GM12878 (cell line): ENCODE data around the gene SHC3. TPM values are rescaled to one million over a fixed set of nuclear protein-coding genes. Genes with fewer than 3 reads are reported as not detected.

Experiments used
- ATAC-seq: fragments of 200-7000 bp; cut with Tn5 transposase; 3 replicates; pipeline ENCODE4 v1.9.1; 2020; ENCODE audit warnings: mild to moderate bottlenecking, moderate library complexity
- BruUV-seq: library from RNA; stranded (reverse); fragments of 400-500 nt; replicated peaks from 2 replicates; lab custom pipeline; 2021; lab: Mats Ljungman, UMichigan
- CTCF ChIA-PET: fragments of 300-600 bp; sonication (Branson Sonifier 250); formaldehyde crosslinking; extraction: SDS; loops from one replicate; lab custom pipeline; 2021; ENCODE audit warnings: inconsistent platforms; lab: Yijun Ruan, JAX
- POLR2A ChIA-PET: fragments of 350-600 bp; formaldehyde crosslinking; extraction: SDS; loops from one replicate; lab custom pipeline; 2021; ENCODE audit warnings: inconsistent platforms; lab: Charles Lee
- RAD21 ChIA-PET: fragments of 300-600 bp; sonication (Branson Sonifier 250); formaldehyde crosslinking; loops from one replicate; lab custom pipeline; 2023; ENCODE audit warnings: antibody characterized with exemption; ENCODE audit not compliant: unreplicated experiment; lab: Charles Lee
- SMC1A ChIA-PET: fragments of 300-600 bp; sonication (Branson Sonifier 250); formaldehyde crosslinking; loops from one replicate; lab custom pipeline; 2023; ENCODE audit not compliant: unreplicated experiment, uncharacterized antibody; lab: Charles Lee
- DNase-seq: peaks from one replicate; pipeline ENCODE4 v3.0.0-alpha.2; 2011; ENCODE audit warnings: low read depth, low spot score
- FAIRE-seq: peaks from 3 replicates; lab custom pipeline; 2011; peaks lifted over from hg19 to GRCh38; lab: Jason Lieb, UNC
- H2AFZ ChIP-seq: 2 replicates; pipeline ENCODE4 v1.6.0; 2011; ENCODE audit warnings: low read depth, low read length, control low read depth; ENCODE audit not compliant: control insufficient read depth
- H3K27ac ChIP-seq: 2 replicates; pipeline ENCODE4 v1.5.1; 2011; ENCODE audit warnings: control low read depth; ENCODE audit not compliant: control insufficient read depth, insufficient read depth
- H3K27me3 ChIP-seq, 2 experiments: replicated peaks in 1 of 2; 2 replicates each; pipeline versions ENCODE4 v1.6.0 to v1.6.1; 2011; ENCODE audit warnings: low read length in 1 of 2; ENCODE audit not compliant: control insufficient read depth in 2 of 2, insufficient read depth in 2 of 2
- H3K36me3 ChIP-seq, 2 experiments: 2 replicates each; pipeline ENCODE4 v1.5.1; 2011; ENCODE audit warnings: low read length in 1 of 2; ENCODE audit not compliant: control insufficient read depth in 2 of 2, insufficient read depth in 2 of 2
- H3K4me1 ChIP-seq: 2 replicates; pipeline ENCODE4 v1.6.1; 2011; ENCODE audit warnings: mild to moderate bottlenecking, low read length, moderate library complexity, mixed read lengths; ENCODE audit not compliant: control insufficient read depth, insufficient read depth
- H3K4me2 ChIP-seq: 2 replicates; pipeline ENCODE4 v1.6.0; 2011; ENCODE audit warnings: control low read depth; ENCODE audit not compliant: control insufficient read depth, insufficient read depth
- H3K4me3 ChIP-seq: fragments of 200-600 bp; sonication (generic); 2 replicates; pipeline ENCODE4 v1.5.1; 2016
- H3K79me2 ChIP-seq: 2 replicates; pipeline ENCODE4 v1.6.0; 2011; ENCODE audit warnings: low read length; ENCODE audit not compliant: control insufficient read depth, insufficient read depth
- H3K9ac ChIP-seq: 2 replicates; pipeline ENCODE4 v1.8.0; 2011; ENCODE audit warnings: low read length, control low read depth, mixed read lengths; ENCODE audit not compliant: control insufficient read depth, insufficient read depth
- H3K9me3 ChIP-seq: replicated peaks from 3 replicates; pipeline ENCODE4 v1.5.1; 2011; ENCODE audit warnings: mild to moderate bottlenecking, low read length; ENCODE audit not compliant: control insufficient read depth, insufficient read depth
- H4K20me1 ChIP-seq: 2 replicates; pipeline ENCODE4 v1.6.0; 2011; ENCODE audit not compliant: control insufficient read depth, insufficient read depth
- BRCA1 ChIP-seq: IDR thresholded peaks from 2 replicates; pipeline ENCODE4 v1.6.1; 2011; ENCODE audit warnings: low read depth, low read length, improper control_type of control experiment
- CHD2 ChIP-seq: IDR thresholded peaks from 2 replicates; pipeline ENCODE4 v1.6.1; 2011; ENCODE audit warnings: low read depth, low read length, improper control_type of control experiment, borderline replicate concordance
- MEF2A ChIP-seq: IDR thresholded peaks from 2 replicates; pipeline ENCODE4 v1.6.1; 2011; ENCODE audit warnings: low read depth, mild to moderate bottlenecking, low read length, moderate library complexity; ENCODE audit not compliant: insufficient read depth
- NFIC ChIP-seq: IDR thresholded peaks from 2 replicates; pipeline ENCODE4 v1.6.1; 2012; ENCODE audit warnings: low read depth, mild to moderate bottlenecking, inconsistent platforms, low read length, moderate library complexity
- POLR2AphosphoS2 ChIP-seq: IDR thresholded peaks from 2 replicates; pipeline ENCODE4 v1.6.1; 2011; ENCODE audit warnings: low read depth, mild to moderate bottlenecking, low read length, improper control_type of control experiment, moderate library complexity
- TCF12 ChIP-seq: IDR thresholded peaks from 2 replicates; pipeline ENCODE4 v1.6.1; 2011; ENCODE audit warnings: low read depth, mild to moderate bottlenecking, low read length
- WGBS: methylation state at CpG from one replicate; pipeline ENCODE4 v1.1.6; 2016; ENCODE audit warnings: low lambda C conversion rate; ENCODE audit not compliant: insufficient replicate concordance, insufficient coverage; ENCODE audit errors: missing lambda C conversion rate; 5-methylcytosine and 5-hydroxymethylcytosine counted together
- in situ Hi-C: fragments of 300-500 bp; cut with MboI; formaldehyde crosslinking; loops from 9 replicates; pipeline ENCODE4 v1.14.3; 2018; ENCODE audit warnings: mixed read lengths
- intact Hi-C: fragments of 100-400 bp; cut with micrococcal nuclease; formaldehyde crosslinking; loops from one replicate; pipeline ENCODE4 v1.14.2; 2022; ENCODE audit not compliant: unreplicated experiment
- polyA plus RNA-seq, 11 experiments: library from polyadenylated mRNA; depleted of rRNA in 4 of 11; unstranded in 6 of 11; stranded (reverse) in 5 of 11; fragments of >200 nt; fragmentation: Nextera tagmentation in 4 of 11; fragmentation: Illumina TruSeq in 1 of 11; extraction: Ambion mirVana in 4 of 11; extraction: Trizol in 1 of 11; gene quantifications; 1 replicate in 1 of 11; 2 replicates in 10 of 11; pipeline versions ENCODE4 v1.2.1 to v1.2.3, GENCODE V29; 2011 to 2016; ENCODE audit warnings: inconsistent platforms in 2 of 11, missing spikeins in 2 of 11, low read depth in 1 of 11
- total RNA-seq, 4 experiments: library from RNA; depleted of rRNA in 3 of 4; stranded (reverse); fragments of >200 nt in 3 of 4; fragmentation: Illumina TruSeq in 1 of 4; extraction: Trizol in 1 of 4; gene quantifications; 2 replicates each; pipeline versions ENCODE4 v1.2.1 to v1.2.3, GENCODE V29; 2013 to 2021
- TF ChIP-seq, protein P1 (sequence below): IDR thresholded peaks from 2 replicates; pipeline ENCODE4 v1.6.1; 2012; ENCODE audit warnings: low read depth, low read length, improper control_type of control experiment
- TF ChIP-seq, protein P2 (sequence below): fragments of 450-650 bp; IDR thresholded peaks from 2 replicates; pipeline ENCODE4 v1.6.1; 2016; ENCODE audit warnings: mild to moderate bottlenecking

SHC3 gene
- total and polyA plus RNA-seq, 10 of the 15 experiments (the other 5 are each of a cell fraction or from before 2014, with no cell fraction given): 0.01 to 0.06 TPM; not detected in 8

DNA sequence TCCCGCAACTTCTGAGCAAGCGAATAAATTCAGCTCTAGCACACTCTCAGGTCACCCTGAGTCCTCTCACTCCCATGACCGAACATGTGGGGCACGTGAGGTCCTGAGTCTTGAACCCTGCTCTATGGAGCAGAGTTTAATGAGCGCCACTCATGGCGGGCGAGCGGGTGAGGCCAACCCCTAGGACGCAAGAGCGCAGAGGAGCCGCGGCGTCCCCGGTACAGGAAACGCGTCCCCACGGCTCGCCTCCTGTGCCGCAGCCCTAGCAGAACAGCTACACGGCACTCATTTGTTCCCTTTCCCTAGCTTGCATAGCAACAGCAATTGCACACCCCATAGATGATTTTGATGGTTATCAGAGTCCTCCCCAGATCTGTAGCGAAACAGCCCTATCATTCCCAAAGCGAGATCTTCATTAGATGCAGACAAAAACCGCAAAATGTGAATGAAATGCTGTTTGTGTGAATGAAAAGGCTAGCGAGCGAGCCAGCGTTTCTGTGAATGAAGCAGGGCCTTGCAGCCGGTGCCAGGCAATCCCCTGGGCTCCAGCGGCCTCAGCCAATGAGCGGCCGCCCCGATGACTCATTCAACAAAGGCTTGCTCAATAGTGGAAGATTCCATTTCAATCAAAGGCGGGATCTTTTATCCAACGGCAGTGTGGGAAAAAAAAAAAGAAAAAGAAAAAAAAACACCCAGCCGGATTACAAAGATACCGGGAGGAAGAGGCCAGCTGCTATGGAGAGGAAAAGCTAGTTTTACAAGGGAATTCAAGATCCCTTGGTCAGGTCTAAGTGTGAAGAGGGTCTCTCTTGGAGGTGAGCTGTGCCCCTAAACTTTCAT is 1.5 kb upstream of the SHC3 start:
- Histone ChIP-seq H3K4me3 (no peak overlapping the region), H3K27ac (no peak overlapping the region), H3K27me3 (peaks cover 5 to 24% of the 10 kb centered on the region in 2 experiments), H3K36me3 (no peaks in the 10 kb centered on the region), H3K9ac (no peak overlapping the region), H2AFZ (peak overlapping the region; percentile 7; the same call in 1 of the 2 replicates), H3K4me1 (no peaks in the 10 kb centered on the region), H3K9me3 (no peaks in the 10 kb centered on the region; the same call in 2 of the 3 replicates), H3K4me2 (0 out of 2 replicates have a peak overlapping the region, but pooled peaks have one; percentile 25), H4K20me1 (no peaks in the 10 kb centered on the region), H3K79me2 (no peaks in the 10 kb centered on the region)
- ChIA-PET POLR2A (no interaction called here), SMC1A (no interaction called here), CTCF (interaction anchor here (1.6 kb wide), 1 partner anchor 99 kb away, joined by 3 read pairs; no protein-coding TSS in a partner anchor), RAD21 (no interaction called here)
- ATAC-seq (peak; percentile 52), FAIRE-seq (peak; percentile 23), DNase-seq (no peak)
- in situ Hi-C loops: no loop called here
- 7% methylated on average over 35 of the region's 35 CpGs for WGBS
- no TSS peak for BruUV-seq
- intact Hi-C loops: loop anchor here (5.0 kb wide), 1 partner anchor 97 kb away; no protein-coding TSS in a partner anchor
- no peak for TF ChIP-seq TCF12
- no peak for TF ChIP-seq NFIC
- TF ChIP-seq, protein P1, sequence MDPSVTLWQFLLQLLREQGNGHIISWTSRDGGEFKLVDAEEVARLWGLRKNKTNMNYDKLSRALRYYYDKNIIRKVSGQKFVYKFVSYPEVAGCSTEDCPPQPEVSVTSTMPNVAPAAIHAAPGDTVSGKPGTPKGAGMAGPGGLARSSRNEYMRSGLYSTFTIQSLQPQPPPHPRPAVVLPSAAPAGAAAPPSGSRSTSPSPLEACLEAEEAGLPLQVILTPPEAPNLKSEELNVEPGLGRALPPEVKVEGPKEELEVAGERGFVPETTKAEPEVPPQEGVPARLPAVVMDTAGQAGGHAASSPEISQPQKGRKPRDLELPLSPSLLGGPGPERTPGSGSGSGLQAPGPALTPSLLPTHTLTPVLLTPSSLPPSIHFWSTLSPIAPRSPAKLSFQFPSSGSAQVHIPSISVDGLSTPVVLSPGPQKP: no peak
- TF ChIP-seq POLR2AphosphoS2: no peak
- no peak for TF ChIP-seq CHD2
- TF ChIP-seq BRCA1: no peak
- no peak for TF ChIP-seq MEF2A
- TF ChIP-seq, protein P2, sequence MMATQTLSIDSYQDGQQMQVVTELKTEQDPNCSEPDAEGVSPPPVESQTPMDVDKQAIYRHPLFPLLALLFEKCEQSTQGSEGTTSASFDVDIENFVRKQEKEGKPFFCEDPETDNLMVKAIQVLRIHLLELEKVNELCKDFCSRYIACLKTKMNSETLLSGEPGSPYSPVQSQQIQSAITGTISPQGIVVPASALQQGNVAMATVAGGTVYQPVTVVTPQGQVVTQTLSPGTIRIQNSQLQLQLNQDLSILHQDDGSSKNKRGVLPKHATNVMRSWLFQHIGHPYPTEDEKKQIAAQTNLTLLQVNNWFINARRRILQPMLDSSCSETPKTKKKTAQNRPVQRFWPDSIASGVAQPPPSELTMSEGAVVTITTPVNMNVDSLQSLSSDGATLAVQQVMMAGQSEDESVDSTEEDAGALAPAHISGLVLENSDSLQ: peak; percentile 46; the same call in 1 of the 2 replicates
